Measurements from ENCODE around the gene RIMBP2. TPM values are rescaled to one million over a fixed set of nuclear protein-coding genes. Genes with fewer than 3 reads are reported as not detected.

RIMBP2 gene
- polyA plus RNA-seq, 1 of the 3 experiments (the other 2 are of a cell fraction) = 0.90 TPM

DNA sequence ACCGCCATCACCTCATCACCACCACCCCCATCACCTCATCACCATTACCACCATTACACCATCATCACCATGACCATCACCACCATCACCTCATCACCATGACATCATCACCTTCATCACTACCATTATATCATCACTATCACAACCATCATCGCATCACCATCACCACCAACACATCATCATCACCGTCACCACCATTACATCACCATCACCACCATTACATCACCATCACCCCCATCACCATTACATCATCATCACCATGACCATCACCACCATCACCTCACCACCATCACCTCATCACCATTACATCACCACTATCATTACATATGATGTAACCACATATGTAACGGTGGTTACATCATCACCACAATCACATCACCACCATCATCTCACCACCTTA lies 132.3 kb downstream of the RIMBP2 start:
- no peaks in the 10 kb centered on the region for H3K27me3 ChIP-seq (ENCODE audit: insufficient read depth)
- no peak overlapping the region for H2AFZ ChIP-seq (ENCODE audit: low read depth)
- H3K27ac ChIP-seq (ENCODE audit: low read depth in 2 of 2, low read length in 1 of 2) = no peak overlapping the region
- ChIA-PET CTCF (no interaction called here), POLR2A (no interaction called here)
- no peaks in the 10 kb centered on the region for H3F3A ChIP-seq (replicated peaks; ENCODE audit: insufficient read depth)
- no peak overlapping the region for H3K4me2 ChIP-seq
- WGBS (ENCODE audit: low lambda C conversion rate) = 36% methylated on average over 4 of the region's 4 CpGs
- no peaks in the 10 kb centered on the region for H3K9me3 ChIP-seq
- no peaks in the 10 kb centered on the region for H4K20me1 ChIP-seq (ENCODE audit: insufficient read depth)
- H3K4me1 ChIP-seq (ENCODE audit: control insufficient read depth in 1 of 2, insufficient read depth in 2 of 2, low read depth in 1 of 2, low read length in 1 of 2) = peaks cover 0 to 19% of the 10 kb centered on the region in 2 experiments; a peak in 2 of 4 replicates
- H3K9me2 ChIP-seq = no peaks in the 10 kb centered on the region
- TF ChIP-seq SMC3 (IDR thresholded peaks at IDR 0.05; ENCODE audit: low read depth, low read length) (no peak), TEAD4 (IDR thresholded peaks at IDR 0.05; ENCODE audit: borderline replicate concordance, insufficient read depth) (no peak), MEF2A (IDR thresholded peaks at IDR 0.05; ENCODE audit: borderline replicate concordance, low read depth) (no peak), TAF1 (IDR thresholded peaks at IDR 0.05; ENCODE audit: borderline replicate concordance, low read depth, low read length) (no peak)
- TF ChIP-seq, protein P1, sequence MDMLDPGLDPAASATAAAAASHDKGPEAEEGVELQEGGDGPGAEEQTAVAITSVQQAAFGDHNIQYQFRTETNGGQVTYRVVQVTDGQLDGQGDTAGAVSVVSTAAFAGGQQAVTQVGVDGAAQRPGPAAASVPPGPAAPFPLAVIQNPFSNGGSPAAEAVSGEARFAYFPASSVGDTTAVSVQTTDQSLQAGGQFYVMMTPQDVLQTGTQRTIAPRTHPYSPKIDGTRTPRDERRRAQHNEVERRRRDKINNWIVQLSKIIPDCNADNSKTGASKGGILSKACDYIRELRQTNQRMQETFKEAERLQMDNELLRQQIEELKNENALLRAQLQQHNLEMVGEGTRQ (IDR thresholded peaks at IDR 0.05; ENCODE audit: borderline replicate concordance, low read depth, low read length) = no peak
- TF ChIP-seq, protein P2, sequence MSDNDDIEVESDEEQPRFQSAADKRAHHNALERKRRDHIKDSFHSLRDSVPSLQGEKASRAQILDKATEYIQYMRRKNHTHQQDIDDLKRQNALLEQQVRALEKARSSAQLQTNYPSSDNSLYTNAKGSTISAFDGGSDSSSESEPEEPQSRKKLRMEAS (IDR thresholded peaks at IDR 0.05; ENCODE audit: low read depth) = no peak
- no peak overlapping the region for H3K4me3 ChIP-seq (ENCODE audit: low read depth in 2 of 2, low read length in 1 of 2)
- DNase-seq = no peak
- no peak overlapping the region for H3K9ac ChIP-seq
- no peaks in the 10 kb centered on the region for H3K36me3 ChIP-seq (replicated peaks in 1 of 2; ENCODE audit: control insufficient read depth in 1 of 2, insufficient read depth in 2 of 2, low read length in 1 of 2)
- H3K79me2 ChIP-seq (ENCODE audit: insufficient read depth) = no peaks in the 10 kb centered on the region

DNA sequence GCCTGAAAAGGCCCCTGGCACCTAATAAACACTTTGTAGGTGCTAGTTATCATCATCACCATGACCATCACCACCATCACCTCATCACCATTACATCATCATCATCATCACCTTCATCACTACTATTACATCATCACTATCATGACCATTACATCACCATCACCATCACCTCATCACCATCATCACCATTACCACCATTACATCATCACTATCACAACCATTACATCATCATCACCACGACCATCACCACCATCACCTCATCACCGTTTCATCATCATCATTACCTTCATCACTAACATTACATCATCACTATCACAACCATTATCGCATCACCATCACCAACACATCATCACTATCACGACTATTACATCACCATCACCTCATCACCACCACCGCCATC lies 132.8 kb downstream of the RIMBP2 start:
- Histone ChIP-seq H3K27ac (ENCODE audit: low read depth in 2 of 2, low read length in 1 of 2) (no peak overlapping the region), H4K20me1 (ENCODE audit: insufficient read depth) (no peaks in the 10 kb centered on the region), H3K4me1 (ENCODE audit: control insufficient read depth in 1 of 2, insufficient read depth in 2 of 2, low read depth in 1 of 2, low read length in 1 of 2) (peaks cover 0 to 18% of the 10 kb centered on the region in 2 experiments; a peak in 2 of 4 replicates), H3K79me2 (ENCODE audit: insufficient read depth) (no peaks in the 10 kb centered on the region), H3K36me3 (replicated peaks in 1 of 2; ENCODE audit: control insufficient read depth in 1 of 2, insufficient read depth in 2 of 2, low read length in 1 of 2) (no peaks in the 10 kb centered on the region), H3K27me3 (ENCODE audit: insufficient read depth) (no peaks in the 10 kb centered on the region), H2AFZ (ENCODE audit: low read depth) (no peak overlapping the region), H3K9ac (no peak overlapping the region), H3K4me3 (ENCODE audit: low read depth in 2 of 2, low read length in 1 of 2) (no peak overlapping the region), H3K9me2 (no peaks in the 10 kb centered on the region), H3F3A (replicated peaks; ENCODE audit: insufficient read depth) (no peaks in the 10 kb centered on the region), H3K4me2 (no peak overlapping the region), H3K9me3 (no peaks in the 10 kb centered on the region)
- ChIA-PET POLR2A (no interaction called here), CTCF (interaction anchor here (1.5 kb wide), 1 partner anchor 15 kb away, joined by 3 read pairs; no protein-coding TSS in a partner anchor)
- no peak for DNase-seq
- WGBS (ENCODE audit: low lambda C conversion rate) = 28% methylated on average over 5 of the region's 5 CpGs
- no peak for TF ChIP-seq NRF1 (IDR thresholded peaks at IDR 0.05; ENCODE audit: low read depth, low read length)
- no peak for TF ChIP-seq SMC3 (IDR thresholded peaks at IDR 0.05; ENCODE audit: low read depth, low read length)
- TF ChIP-seq GATA2 (CRISPR knock-in tag; IDR thresholded peaks at IDR 0.05) = no peak
- TF ChIP-seq, protein P3, sequence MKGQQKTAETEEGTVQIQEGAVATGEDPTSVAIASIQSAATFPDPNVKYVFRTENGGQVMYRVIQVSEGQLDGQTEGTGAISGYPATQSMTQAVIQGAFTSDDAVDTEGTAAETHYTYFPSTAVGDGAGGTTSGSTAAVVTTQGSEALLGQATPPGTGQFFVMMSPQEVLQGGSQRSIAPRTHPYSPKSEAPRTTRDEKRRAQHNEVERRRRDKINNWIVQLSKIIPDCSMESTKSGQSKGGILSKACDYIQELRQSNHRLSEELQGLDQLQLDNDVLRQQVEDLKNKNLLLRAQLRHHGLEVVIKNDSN (IDR thresholded peaks at IDR 0.05; ENCODE audit: borderline replicate concordance, low read depth) = no peak
- no peak for TF ChIP-seq NFIC (IDR thresholded peaks at IDR 0.05; ENCODE audit: borderline replicate concordance)
- TF ChIP-seq POLR2AphosphoS5 (IDR thresholded peaks at IDR 0.05; ENCODE audit: low read depth, low read length) = no peak
- no peak for TF ChIP-seq SIN3A (IDR thresholded peaks at IDR 0.05; ENCODE audit: borderline replicate concordance, low read depth, low read length)
- TF ChIP-seq, protein P4, sequence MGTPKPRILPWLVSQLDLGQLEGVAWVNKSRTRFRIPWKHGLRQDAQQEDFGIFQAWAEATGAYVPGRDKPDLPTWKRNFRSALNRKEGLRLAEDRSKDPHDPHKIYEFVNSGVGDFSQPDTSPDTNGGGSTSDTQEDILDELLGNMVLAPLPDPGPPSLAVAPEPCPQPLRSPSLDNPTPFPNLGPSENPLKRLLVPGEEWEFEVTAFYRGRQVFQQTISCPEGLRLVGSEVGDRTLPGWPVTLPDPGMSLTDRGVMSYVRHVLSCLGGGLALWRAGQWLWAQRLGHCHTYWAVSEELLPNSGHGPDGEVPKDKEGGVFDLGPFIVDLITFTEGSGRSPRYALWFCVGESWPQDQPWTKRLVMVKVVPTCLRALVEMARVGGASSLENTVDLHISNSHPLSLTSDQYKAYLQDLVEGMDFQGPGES (IDR thresholded peaks at IDR 0.05; ENCODE audit: low read depth, low read length) = no peak
- TF ChIP-seq RAD21 (IDR thresholded peaks at IDR 0.05; ENCODE audit: low read length) = no peak
- TF ChIP-seq EZH2phosphoT487 (IDR thresholded peaks at IDR 0.05; ENCODE audit: borderline replicate concordance, low read depth) = no peak
- TF ChIP-seq TEAD4 (IDR thresholded peaks at IDR 0.05; ENCODE audit: borderline replicate concordance, insufficient read depth) = no peak
- no peak for TF ChIP-seq MEF2A (IDR thresholded peaks at IDR 0.05; ENCODE audit: borderline replicate concordance, low read depth)
- TF ChIP-seq, protein P5, sequence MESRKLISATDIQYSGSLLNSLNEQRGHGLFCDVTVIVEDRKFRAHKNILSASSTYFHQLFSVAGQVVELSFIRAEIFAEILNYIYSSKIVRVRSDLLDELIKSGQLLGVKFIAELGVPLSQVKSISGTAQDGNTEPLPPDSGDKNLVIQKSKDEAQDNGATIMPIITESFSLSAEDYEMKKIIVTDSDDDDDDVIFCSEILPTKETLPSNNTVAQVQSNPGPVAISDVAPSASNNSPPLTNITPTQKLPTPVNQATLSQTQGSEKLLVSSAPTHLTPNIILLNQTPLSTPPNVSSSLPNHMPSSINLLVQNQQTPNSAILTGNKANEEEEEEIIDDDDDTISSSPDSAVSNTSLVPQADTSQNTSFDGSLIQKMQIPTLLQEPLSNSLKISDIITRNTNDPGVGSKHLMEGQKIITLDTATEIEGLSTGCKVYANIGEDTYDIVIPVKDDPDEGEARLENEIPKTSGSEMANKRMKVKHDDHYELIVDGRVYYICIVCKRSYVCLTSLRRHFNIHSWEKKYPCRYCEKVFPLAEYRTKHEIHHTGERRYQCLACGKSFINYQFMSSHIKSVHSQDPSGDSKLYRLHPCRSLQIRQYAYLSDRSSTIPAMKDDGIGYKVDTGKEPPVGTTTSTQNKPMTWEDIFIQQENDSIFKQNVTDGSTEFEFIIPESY (IDR thresholded peaks at IDR 0.05; ENCODE audit: borderline replicate concordance, low read depth) = no peak

All from SK-N-SH (cell line).